ENCODE results near the gene HOPX. TPM values are rescaled to one million over a fixed set of nuclear protein-coding genes. Genes with fewer than 3 reads are reported as not detected.
A peak's percentile ranks its signal among the peaks of the same experiment; 100 is the strongest.

Gene HOPX
- total and polyA plus RNA-seq, 10 donors, result 6.0 to 26.0 (median 8.0) TPM

DNA sequence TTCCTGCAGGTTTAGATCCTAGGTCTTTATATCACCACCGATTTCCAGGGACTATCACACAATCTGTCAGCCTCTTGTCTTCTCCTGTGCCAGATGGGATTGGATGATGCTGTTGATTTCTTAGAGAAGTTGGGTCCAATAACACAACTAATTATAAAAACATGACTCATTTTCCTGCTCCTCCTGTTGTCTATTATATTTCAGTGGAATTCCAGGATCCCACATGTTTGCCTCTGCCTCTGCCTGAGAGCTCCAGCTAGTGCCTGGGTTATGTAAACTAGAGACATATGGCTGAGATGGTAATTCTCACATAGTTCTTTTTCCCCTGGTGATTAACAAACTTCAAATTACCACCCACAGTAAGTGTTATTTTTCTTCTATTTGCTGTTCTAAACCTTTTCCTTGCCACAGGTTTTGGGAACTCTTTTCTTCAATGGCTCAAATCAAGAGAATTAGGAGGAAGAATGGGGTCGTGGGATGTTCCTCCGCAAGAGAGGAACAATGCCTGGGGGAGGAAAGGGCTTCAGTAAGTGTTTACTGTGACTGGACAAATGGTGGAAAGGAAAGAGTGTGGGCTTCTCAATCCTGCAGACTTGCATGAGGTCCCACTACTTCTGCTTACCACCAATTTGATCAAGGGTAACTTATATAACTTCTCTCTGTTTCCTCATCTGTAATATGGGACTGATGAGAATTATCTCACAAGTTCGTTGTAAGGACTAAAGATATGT, 3.4 kb upstream of the HOPX start:
- intact Hi-C loops (cut with DNase I; ENCODE audit: low total_unique reads), result no loop called here

DNA sequence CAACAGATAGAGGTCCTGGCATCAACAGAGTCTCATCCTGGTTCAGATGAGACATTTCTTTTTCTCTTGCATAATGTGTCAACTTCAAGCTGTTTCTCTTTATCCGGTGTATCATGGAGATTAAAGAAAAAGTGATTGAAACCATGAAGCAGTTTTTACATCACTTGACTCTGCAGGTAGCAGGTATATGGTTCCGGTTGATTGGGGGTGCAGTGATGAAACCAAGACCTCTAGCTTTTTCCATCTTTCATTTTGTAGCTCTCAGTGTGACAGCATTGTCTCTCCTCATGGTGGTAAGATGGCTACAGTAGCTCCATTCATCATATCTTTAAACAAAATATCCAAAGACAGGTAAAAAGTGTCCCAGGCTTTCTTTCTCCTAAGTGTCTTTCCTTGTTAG, 2.4 kb upstream of the HOPX start:
- Histone ChIP-seq H3K27me3 (replicated peaks in 1 of 7) (peaks cover 0 to 16% (median 0%) of the 10 kb centered on the region in 7 donors), H3K4me1 (peaks cover 0 to 15% (median 6%) of the 10 kb centered on the region in 6 donors), H3K4me3 (no peak overlapping the region), H3K9me3 (no peaks in the 10 kb centered on the region), H3K27ac (no peak overlapping the region), H3K36me3 (no peaks in the 10 kb centered on the region)
- no peak for DNase-seq
- intact Hi-C loops (cut with DNase I; ENCODE audit: low total_unique reads), result no loop called here
- WGBS, 5 donors, result 80 to 94% (median 93%) methylated on average over 2 of the region's 2 CpGs
- no peak for TF ChIP-seq POLR2A (IDR thresholded peaks at IDR 0.05)
- TF ChIP-seq, protein P1, sequence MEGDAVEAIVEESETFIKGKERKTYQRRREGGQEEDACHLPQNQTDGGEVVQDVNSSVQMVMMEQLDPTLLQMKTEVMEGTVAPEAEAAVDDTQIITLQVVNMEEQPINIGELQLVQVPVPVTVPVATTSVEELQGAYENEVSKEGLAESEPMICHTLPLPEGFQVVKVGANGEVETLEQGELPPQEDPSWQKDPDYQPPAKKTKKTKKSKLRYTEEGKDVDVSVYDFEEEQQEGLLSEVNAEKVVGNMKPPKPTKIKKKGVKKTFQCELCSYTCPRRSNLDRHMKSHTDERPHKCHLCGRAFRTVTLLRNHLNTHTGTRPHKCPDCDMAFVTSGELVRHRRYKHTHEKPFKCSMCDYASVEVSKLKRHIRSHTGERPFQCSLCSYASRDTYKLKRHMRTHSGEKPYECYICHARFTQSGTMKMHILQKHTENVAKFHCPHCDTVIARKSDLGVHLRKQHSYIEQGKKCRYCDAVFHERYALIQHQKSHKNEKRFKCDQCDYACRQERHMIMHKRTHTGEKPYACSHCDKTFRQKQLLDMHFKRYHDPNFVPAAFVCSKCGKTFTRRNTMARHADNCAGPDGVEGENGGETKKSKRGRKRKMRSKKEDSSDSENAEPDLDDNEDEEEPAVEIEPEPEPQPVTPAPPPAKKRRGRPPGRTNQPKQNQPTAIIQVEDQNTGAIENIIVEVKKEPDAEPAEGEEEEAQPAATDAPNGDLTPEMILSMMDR (IDR thresholded peaks at IDR 0.05 in 8 of 11, conservative IDR thresholded peaks at IDR 0.05 in 3 of 11), result no peak
- TF ChIP-seq POLR2AphosphoS5 (IDR thresholded peaks at IDR 0.05), result no peak

More for the DNA sequence above, 3.4 kb upstream of the HOPX start:
- H3K36me3 ChIP-seq, result no peaks in the 10 kb centered on the region
- H3K4me3 ChIP-seq, result no peak overlapping the region
- H3K27ac ChIP-seq, result no peak overlapping the region
- no peaks in the 10 kb centered on the region for H3K9me3 ChIP-seq
- peaks cover 0 to 15% (median 6%) of the 10 kb centered on the region in 6 donors for H3K4me1 ChIP-seq
- peaks cover 0 to 16% (median 0%) of the 10 kb centered on the region in 7 donors for H3K27me3 ChIP-seq (replicated peaks in 1 of 7)
- DNase-seq, result no peak
- 67 to 83% (median 74%) methylated on average over 4 of the region's 4 CpGs for WGBS, 5 donors
- TF ChIP-seq POLR2A (IDR thresholded peaks at IDR 0.05) (no peak), POLR2AphosphoS5 (IDR thresholded peaks at IDR 0.05) (no peak)
- TF ChIP-seq, protein P1 (IDR thresholded peaks at IDR 0.05 in 8 of 11, conservative IDR thresholded peaks at IDR 0.05 in 3 of 11), result no peak

DNA sequence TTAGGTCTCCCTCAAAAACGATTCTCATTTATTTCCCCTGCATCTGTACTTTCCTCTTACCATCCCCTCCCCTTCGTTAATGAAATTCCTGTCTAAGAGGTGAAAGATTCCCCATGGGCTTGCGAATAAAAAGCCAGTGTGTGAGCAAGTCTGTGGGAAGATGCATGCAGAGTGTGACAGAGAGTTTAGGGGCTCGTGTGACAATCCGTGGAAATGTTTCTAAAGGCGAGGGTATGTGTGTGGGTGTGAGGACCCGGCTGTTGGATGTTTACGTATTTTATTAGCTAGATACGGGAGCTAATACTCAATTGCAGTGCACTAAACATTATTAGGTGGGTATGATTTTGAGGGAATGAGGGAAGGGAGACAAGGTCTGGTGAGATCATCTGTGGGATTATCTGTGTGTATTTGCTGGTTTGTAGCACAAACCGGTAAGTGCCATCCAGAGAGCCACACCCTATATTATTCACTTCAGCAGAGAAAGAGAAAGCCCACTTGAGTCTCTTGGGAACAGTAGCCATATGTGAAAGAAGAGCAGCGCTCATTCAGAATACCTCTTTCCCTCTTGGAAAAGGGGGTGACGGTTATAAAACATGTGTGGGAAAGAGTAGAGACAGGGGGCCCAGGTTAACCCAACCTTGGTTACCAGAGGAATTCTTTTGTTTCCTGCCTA, 893 bp upstream of the HOPX start:
- H3K36me3 ChIP-seq, result no peaks in the 10 kb centered on the region
- intact Hi-C loops (cut with DNase I; ENCODE audit: low total_unique reads), result no loop called here
- no peak for DNase-seq
- peaks cover 0 to 16% (median 0%) of the 10 kb centered on the region in 7 donors for H3K27me3 ChIP-seq (replicated peaks in 1 of 7)
- 68 to 76% (median 73%) methylated on average over 12 of the region's 12 CpGs for WGBS, 5 donors
- peaks cover 0 to 15% (median 6%) of the 10 kb centered on the region in 6 donors for H3K4me1 ChIP-seq
- TF ChIP-seq, protein P1 (IDR thresholded peaks at IDR 0.05 in 8 of 11, conservative IDR thresholded peaks at IDR 0.05 in 3 of 11), result no peak
- TF ChIP-seq POLR2A (IDR thresholded peaks at IDR 0.05), result no peak
- no peaks in the 10 kb centered on the region for H3K9me3 ChIP-seq
- no peak overlapping the region for H3K27ac ChIP-seq
- peak overlapping the region in 1 of 8 donors; percentile 41 for H3K4me3 ChIP-seq

DNA sequence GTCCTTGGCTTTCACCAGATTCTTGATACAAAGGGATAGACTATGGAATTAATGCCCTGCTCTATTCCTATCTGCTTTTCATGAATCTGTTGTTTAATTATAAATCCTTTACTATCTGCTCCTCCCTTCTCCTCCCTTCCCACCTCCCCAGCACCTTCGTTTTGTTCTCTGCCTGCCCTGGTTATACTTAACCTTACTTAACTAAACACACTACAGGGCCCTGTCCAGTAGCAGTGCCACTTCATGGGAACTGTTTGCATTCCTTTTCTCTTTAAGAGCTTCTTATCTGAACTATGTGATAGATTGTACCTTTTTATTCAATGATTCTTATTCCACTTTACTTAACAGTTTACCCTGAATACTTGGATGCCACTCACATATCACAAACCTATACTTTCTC, 830 bp downstream of the HOPX start:
- peaks cover 0 to 16% (median 0%) of the 10 kb centered on the region in 7 donors for H3K27me3 ChIP-seq (replicated peaks in 1 of 7)
- H3K27ac ChIP-seq, result no peak overlapping the region
- TF ChIP-seq, protein P1 (IDR thresholded peaks at IDR 0.05 in 8 of 11, conservative IDR thresholded peaks at IDR 0.05 in 3 of 11), result no peak
- TF ChIP-seq POLR2A (IDR thresholded peaks at IDR 0.05), result no peak
- no peak for TF ChIP-seq POLR2AphosphoS5 (IDR thresholded peaks at IDR 0.05)
- WGBS, 5 donors, result 67 to 100% (median 72%) methylated on average over 1 of the region's 1 CpG
- H3K4me1 ChIP-seq, result peaks cover 0 to 15% (median 6%) of the 10 kb centered on the region in 6 donors
- H3K36me3 ChIP-seq, result no peaks in the 10 kb centered on the region
- no peak overlapping the region for H3K4me3 ChIP-seq
- intact Hi-C loops (cut with DNase I; ENCODE audit: low total_unique reads), result no loop called here
- no peaks in the 10 kb centered on the region for H3K9me3 ChIP-seq
- DNase-seq, result no peak

All from spleen (tissue), 11 donors.